GM21367 (cell line): ENCODE results near the gene CD160.
"Not testable (repeated sequence)": the region's sequence is repeated elsewhere in the genome, so short reads cannot be mapped to it uniquely, and the experiment has no call there.

Source experiments
- ATAC-seq: cut with Tn5 transposase; IDR thresholded peaks from one replicate; pipeline ENCODE4 v1.9.1; 2021; ENCODE audit not compliant: unreplicated experiment

Gene CD160

DNA sequence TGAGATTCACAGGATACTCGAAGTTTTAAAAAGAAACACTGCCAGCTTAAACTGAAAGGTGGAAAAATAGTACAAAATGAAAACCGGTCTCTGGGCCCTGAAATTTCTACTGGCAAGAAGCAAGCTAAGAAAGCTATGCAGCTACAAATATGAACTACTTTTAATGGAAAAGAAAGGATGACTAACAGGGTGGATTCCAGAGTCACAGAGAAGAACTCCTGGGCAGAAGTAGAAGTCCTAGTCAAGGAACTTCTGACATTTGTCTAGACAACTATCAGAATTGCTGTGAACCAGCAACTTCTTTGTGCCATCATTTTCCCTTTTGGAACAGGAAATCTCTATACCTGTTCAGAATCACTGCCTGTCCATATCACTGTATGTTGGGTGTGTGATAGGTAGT lies 38.1 kb downstream of the CD160 start:
- ATAC-seq, result no peak

DNA sequence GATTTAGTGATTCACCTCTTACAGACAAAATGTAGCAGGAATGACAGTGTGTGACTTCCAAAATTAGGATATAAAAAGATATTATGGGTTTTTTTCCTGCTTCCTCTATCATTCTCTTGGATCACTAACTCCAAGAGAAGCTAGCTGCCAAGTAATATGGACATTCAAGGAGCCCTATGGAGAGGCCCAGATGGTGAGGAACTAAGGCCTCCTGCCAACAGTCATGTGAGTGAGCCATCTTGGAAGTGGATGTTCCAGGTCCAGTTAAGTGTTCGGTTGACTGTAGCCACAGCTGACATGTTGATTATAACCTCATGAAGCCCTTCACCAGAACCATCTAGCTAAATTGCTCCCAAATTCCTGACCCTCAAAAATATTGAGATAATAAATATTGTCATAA lies 38.8 kb downstream of the CD160 start:
- no peak for ATAC-seq

DNA sequence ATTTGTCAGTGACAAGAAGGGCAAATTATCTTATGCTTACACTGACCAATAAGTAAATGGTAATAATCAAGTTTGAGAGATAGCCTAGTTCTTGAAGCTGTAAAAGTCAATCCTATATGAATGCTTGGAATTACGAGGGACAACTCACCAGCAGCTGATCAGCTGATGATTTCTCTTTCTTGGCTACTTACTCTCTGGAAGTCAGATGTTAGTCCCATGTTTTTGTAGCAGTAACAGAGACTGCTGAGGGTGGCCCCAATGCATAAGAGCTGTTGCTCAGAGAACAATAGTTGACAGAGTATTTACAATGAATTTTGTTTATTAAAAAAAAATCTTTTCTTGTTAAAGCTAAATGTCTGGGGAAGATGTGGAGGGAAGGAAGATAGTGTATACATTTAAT lies 39.3 kb downstream of the CD160 start:
- ATAC-seq, result no peak

DNA sequence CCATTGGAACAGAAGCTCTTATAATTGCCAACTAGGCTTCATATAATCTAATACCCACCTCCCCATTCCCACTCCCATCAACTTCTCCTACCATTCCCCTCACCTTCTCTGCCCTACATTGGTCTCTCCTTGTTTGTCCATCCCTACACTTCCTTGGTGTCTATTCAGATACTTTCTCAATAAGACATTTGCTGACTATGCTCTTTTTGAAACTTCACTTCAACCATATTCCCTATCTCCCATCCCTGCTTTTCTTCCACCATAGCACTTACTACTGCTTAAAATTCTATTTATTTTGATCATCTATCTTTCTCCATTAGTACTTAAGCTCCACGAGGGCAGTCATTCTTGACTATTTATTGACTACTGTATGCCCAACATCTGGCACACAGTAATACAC lies 40.4 kb downstream of the CD160 start:
- ATAC-seq, result no peak

DNA sequence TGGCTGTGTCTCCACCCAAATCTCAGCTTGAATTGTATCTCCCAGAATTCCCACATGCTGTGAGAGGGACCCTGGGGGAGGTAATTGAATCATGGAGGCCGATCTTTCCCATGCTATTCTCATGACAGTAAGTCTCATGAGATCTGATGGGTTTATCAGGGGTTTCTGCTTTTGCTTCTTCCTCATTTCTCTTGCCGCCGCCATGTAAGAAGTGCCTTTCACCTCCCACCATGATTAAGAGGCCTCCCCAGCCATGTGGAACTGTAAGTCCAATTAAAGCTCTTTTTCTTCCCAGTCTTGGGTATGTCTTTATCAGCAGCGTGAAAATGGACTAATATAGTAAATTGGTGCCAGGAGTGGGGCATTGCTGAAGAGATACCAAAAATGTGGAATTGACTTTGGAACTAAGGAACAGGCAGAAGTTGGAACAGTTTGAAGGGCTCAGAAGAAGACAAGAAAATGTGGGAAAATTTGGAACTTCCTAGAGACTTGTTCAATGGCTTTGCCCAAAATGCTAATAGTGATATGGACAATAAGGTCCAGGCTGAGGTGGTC lies 41.2 kb downstream of the CD160 start:
- ATAC-seq, result not testable (repeated sequence)

DNA sequence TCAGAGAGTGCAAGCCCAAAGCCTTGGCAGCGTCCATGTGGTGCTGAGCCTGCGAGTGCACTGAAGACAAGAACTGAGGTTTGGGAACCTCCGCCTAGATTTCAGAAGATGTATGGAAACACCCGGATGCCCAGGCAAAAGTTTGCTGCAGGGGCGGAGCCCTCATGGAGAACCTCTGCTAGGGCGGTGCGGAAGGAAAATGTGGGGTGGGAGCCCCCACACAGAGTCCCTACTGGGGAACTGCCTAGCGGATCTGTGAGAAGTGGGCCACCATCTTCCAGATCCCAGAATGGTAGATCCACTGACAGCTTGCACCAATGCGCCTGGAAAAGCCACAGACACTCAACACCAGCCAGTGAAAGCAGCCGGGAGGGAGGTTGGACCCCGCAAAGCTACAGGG lies 42.2 kb downstream of the CD160 start:
- not testable (repeated sequence) for ATAC-seq

DNA sequence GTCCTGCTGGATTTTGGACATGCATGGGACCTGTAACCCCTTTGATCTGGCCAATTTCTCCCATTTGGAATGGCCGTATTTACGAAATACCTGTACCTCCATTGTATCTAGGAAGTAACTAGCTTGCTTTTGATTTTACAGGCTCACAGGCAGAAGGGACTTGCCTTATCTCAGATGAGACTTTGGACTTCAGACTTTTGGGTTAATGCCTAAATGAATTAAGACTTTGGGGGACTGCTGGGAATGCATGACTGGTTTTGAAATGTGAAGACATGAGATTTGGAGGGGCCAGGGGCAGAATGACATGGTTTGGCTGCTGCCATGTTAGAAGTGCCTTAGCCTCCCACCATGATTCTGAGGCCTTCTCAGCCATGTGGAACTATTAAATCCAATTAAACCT lies 42.7 kb downstream of the CD160 start:
- ATAC-seq, result not testable (repeated sequence)

DNA sequence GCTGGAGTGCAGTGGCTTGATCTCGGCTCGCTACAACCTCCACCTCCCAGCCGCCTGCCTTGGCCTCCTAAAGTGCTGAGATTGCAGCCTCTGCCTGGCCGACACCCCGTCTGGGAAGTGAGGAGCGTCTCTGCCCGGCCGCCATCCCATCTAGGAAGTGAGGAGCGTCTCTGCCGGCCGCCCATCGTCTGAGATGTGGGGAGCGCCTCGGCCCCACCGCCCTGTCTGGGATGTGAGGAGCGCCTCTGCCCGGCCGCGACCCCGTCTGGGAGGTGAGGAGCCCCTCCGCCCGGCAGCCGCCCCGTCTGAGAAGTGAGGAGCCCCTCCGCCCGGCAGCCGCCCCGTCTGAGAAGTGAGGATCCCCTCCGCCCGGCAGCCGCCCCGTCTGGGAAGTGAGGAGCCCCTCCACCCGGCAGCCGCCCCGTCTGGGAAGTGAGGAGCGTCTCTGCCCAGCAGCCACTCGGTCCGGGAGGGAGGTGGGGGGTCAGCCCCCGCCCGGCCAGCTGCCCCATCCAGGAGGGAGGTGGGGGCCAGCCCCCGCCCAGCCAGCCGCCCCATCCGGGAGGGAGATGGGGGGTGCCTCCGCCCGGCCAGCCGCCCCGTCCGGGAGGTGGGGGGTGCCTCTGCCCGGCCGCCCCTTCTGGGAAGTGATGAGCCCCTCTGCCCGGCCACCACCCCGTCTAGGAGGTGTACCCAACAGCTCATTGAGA lies 45.1 kb downstream of the CD160 start:
- not testable (repeated sequence) for ATAC-seq

DNA sequence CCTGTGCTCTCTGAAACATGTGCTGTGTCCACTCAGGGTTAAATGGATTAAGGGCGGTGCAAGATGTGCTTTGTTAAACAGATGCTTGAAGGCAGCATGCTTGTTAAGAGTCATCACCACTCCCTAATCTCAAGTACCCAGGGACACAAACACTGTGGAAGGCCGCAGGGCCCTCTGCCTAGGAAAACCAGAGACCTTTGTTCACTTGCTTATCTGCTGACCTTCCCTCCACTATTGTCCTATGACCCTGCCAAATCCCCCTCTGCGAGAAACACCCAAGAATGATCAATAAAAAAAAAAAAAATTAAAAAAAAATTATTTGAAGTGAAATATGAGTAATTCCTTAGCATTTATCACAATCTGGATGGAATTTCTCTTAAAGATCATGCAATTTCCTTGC lies 45.8 kb downstream of the CD160 start:
- ATAC-seq, result not testable (repeated sequence)

DNA sequence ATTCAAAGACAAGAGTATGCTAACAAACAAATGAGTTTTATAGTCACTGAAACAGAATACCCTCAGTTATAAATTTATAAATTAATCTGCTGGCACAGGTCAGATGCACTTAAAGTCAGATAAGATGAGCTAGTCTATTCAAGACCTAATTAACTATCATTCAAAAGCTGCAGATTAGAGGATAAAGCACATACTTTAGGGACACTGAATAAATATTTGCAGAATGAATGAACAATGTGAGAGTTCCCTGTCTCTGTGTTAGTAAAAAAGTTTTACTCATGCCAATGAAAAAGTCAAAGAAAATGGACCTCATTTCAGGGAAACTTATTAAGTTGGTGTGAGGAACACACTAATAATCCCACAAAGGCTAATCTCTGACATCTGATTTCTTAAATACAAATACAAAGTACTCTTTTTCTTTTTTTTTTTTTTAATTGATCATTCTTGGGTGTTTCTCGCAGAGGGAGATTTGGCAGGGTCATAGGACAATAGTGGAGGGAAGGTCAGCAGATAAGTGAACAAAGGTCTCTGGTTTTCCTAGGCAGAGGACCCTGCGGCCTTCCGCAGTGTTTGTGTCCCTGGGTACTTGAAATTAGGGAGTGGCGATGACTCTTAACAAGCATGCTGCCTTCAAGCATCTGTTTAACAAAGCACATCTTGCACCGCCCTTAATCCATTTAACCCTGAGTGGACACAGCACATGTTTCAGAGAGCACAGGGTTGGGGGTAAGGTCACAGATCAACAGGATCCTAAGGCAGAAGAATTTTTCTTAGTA lies 46.5 kb downstream of the CD160 start:
- not testable (repeated sequence) for ATAC-seq

DNA sequence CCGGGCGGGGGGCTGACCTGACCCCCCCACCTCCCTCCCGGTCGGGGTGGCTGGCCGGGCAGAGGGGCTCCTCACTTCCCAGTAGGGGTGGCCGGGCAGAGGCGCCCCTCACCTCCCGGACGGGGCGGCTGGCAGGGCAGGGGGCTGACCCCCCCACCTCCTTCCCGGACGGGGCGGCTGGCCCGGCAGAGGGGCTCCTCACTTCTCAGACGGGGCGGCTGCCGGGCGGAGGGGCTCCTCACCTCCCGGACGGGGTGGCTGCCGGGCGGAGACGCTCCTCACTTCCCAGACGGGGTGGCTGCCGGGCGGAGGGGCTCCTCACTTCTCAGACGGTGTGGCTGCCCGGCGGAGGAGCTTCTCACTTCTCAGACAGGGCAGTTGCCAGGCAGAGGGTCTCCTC lies 47.6 kb downstream of the CD160 start:
- not testable (repeated sequence) for ATAC-seq

DNA sequence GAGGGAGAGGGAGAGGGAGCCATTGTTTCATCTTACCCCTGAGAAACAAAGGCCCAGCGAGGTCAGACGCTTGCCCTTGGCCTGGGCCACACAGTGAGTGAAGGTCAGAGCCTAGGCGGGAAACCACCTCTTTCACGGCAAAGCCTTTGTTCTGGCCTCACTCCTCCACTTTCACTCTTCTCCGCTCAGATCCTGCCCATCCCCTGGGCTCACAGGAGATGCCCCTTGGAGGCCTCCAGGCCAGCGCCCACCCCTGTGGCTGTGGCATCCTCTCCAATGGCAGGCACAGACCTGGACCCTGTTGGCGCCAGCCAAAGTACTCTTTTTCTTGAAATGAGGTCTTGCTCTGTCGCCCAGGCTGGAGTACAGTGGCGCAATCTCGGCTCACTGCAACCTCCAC lies 48.7 kb downstream of the CD160 start:
- not testable (repeated sequence) for ATAC-seq

DNA sequence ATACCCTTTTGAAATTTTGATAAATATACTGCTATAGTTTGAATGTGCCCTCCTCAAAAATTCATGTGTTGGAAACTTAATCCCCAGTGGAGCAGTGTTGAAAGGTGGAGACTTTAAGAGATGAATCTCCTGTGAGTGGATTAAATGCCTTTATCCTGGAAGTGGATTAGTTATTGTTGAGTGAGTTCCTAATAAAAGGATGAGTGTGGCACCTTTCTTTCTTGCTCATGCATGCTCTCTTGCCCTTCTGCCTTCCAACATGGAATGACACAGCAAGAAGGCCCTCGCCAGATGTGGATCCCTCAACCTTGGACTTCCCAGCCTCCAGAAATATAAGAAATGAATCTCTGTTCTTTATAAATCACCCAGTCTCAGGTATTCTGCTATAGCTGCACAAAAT lies 51.8 kb downstream of the CD160 start:
- ATAC-seq, result no peak

DNA sequence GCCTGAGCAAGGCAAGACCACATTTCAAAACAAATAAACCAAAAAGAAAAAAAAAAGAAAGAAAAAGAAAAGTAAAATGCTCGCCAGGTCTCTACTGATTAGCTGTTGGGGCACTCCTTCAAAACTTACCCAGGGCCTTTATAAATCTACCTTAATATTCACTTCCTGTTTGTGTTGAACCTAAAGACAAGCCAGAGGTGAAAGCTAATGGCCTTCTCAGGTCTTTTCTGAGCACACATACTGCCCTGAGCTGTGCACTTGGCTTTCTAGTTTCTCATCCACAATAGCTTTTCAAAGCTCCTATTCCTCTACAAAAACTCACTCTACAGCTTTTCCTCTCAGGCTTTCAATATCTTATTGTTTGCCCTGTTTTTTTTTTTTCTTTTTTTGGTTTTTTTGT lies 54.1 kb downstream of the CD160 start:
- no peak for ATAC-seq

DNA sequence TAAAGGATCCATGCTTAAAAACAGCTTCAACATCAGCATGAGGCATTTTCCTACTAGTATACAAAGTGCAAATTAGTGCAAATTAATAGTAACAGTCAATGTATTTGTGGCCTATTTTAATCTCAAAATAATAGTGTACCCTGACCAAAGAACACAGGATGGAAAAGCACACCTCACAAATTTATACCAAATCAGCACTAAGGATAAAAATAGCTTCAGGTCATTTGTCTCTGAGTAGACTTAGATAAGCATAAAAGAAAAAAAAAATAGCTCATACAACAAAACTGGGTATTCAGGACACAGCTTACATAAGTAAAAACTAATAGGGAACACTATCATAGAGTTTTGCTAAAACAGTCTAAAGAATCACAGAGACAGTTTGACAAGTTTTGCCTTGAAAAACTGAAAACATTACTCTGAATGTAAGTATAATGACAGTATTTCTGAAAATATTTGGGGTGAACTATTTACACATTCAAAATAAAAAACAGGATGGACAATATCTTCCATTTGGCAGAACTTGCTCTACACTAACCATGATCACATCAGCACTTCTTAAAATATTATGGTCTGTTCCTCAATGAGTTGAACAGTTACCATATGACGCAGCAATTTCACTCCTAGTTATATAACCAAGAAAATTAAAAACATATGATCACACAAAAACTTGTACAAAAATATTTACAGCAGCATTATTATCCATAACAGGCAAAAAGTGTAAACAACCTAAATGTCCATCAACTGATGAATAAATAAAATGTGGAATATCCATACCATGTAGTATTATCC lies 58.3 kb downstream of the CD160 start:
- ATAC-seq, result no peak

DNA sequence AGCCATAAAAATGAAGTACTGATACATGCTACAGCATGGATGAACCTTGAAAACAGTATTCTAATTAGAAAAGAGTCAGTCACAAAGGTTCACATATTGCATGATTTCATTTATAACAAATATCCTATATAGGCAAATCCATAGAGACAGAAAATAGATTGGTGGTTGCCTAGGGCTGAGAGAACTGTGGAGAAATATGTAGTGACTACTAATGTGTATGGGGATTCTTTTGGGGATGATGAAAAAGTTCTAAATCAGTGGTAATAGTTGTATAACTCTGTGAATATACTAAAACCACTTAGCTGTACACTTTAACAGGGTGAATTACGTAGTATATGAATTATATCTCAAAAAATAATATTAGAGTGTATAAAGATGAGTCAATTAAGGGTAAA lies 58.8 kb downstream of the CD160 start:
- no peak for ATAC-seq

DNA sequence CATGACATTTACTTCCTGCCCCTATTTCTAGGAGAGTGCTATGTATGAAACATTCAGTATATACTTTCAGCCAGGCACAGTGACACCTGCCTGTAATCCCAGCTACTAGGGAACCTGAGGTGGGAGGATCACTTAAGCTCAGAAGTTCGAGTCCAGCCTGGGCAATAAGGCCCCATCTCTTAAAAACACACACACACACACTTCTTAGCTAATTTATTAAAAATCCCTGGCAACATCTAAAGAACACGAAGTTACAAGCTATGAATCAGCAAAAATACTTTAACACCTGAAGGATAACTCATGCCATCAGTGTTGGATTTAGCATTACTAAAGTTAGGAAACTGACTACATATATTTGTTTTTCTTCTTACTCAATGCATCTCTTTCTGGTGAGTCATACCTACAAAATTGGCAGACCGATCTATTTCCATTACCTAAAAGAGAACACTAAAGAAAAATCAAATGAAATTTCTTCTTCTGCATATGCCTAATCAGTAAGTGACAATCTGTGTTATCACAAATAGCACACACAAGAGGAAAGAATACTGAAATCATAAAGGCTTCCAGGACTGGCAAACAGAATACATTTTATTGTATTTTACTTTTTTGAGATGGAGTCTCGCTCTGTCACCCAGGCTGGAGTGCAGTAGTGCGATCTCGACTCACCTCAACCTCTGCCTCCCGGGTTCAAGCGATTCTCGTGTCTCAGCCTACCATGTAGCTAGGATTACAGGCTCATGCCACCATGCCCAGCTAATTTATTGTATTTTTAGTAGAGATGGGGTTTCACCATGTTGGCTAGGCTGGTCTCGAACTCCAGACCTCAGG lies 63.2 kb downstream of the CD160 start:
- no peak for ATAC-seq

DNA sequence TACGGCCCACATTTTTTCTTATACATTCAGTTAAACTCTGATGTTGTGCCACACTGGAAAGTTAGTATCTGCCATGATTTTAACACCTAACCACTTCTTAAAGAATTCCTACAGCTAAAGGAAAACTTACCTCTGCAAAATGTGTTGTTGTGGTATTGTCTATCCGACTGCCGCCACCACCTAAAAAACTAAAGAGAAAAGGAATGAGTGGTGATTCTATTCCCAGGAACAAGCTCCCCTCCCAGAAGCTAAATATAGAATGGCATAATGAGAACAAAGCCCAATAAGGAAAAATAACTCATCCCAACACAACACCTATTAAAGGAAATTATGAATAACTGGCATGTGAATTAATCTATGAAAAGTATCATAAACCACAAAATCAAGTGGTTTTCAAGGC lies 65.1 kb downstream of the CD160 start:
- no peak for ATAC-seq

DNA sequence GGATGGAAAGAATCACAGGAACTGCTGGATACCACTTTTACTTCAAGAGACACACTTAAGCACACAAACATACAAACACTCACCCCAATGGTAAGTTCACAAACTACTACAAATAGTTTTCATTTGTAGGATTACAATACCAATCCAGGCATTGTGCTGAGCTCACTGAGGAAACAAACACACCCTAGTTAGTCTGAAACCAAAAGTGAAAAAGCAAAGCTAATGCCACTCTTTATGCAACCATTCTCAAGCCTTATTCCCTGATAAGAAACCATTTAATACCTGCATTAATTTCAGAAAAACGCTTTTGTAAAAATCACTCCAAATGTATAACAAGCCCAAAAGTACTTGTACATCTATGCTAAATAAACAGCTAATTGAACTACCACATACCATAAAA lies 66.2 kb downstream of the CD160 start:
- ATAC-seq, result no peak

DNA sequence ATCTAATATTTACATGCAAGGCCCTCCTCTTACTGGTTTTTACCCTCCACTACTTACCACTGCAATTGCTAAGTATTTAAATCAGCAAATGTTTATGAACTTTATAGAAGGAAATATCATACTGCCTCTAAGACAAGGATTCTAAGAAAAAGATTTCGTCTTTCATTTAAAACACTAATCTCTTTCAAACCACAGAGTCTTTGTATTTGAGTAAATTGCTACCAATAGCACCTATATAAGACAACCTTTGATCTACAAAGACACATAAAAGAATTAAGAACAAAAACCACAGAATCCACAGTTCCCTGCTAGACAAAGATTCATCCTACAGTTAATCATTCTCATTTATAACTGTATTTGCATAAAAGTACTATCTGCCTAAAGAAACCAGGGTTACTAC lies 67.0 kb downstream of the CD160 start:
- ATAC-seq, result no peak

DNA sequence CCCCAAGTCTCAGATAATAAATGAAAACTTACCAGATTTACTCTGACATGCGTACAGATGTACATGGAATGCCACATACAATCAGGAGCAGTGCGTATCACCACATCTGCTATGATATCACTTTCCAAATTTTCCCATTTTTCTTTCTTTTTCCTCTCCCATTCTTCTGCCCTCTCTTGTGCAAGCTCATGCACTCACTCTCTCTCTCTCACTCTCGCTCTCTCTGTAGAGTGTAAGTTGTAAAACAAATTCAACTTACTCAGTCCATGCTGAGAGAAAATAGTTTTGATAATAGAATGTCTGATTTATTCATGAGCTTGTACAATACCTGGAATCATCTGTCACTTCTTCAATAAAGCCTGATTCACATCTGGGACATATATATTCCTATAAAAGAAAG lies 69.3 kb downstream of the CD160 start:
- no peak for ATAC-seq
